GM06990 (cell line): ENCODE measurements around the gene AGPS.

ENCODE experiments used
- DNase-seq: peaks from one replicate; pipeline ENCODE4 v3.0.0-alpha.2; 2011; ENCODE audit not compliant: insufficient read length; ENCODE audit errors: extremely low read depth
- H3K27me3 ChIP-seq: replicated peaks from 2 replicates; pipeline ENCODE4 v1.6.0; 2011; ENCODE audit warnings: low read length; ENCODE audit not compliant: control insufficient read depth, insufficient read depth
- H3K36me3 ChIP-seq: 2 replicates; pipeline ENCODE4 v1.5.1; 2011; ENCODE audit warnings: low read length; ENCODE audit not compliant: control insufficient read depth, insufficient read depth
- H3K4me3 ChIP-seq: replicated peaks from 2 replicates; pipeline ENCODE4 v1.5.1; 2011; ENCODE audit warnings: low read depth, mild to moderate bottlenecking, control low read depth, low read length
- TF ChIP-seq, protein P1 (sequence below): IDR thresholded peaks from 2 replicates; pipeline ENCODE4 v1.5.1; 2011; ENCODE audit warnings: low read length, control low read depth, mild to moderate bottlenecking, inconsistent platforms; ENCODE audit not compliant: insufficient read depth, poor library complexity, severe bottlenecking

AGPS gene

DNA sequence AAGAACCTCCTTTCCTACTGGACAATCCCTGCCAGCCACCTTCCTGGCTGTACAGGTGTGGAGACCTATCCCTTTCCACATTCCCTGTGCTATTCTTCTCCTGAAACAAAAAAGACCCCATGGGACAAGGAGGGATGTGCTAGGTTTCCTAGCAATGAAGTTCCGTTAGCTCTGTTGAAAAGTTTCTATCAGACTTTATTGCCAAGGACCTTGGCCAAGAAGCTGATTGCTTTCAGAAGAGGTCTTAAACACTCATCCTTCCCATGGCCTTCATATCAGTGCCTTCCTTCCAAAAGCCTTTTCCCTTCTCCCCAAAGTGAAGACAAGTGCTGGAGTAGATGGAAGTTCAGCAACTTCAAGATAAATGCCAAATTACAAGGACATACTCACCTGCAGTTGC lies 194.8 kb downstream of the AGPS start:
- DNase-seq, result no peak
- TF ChIP-seq, protein P1, sequence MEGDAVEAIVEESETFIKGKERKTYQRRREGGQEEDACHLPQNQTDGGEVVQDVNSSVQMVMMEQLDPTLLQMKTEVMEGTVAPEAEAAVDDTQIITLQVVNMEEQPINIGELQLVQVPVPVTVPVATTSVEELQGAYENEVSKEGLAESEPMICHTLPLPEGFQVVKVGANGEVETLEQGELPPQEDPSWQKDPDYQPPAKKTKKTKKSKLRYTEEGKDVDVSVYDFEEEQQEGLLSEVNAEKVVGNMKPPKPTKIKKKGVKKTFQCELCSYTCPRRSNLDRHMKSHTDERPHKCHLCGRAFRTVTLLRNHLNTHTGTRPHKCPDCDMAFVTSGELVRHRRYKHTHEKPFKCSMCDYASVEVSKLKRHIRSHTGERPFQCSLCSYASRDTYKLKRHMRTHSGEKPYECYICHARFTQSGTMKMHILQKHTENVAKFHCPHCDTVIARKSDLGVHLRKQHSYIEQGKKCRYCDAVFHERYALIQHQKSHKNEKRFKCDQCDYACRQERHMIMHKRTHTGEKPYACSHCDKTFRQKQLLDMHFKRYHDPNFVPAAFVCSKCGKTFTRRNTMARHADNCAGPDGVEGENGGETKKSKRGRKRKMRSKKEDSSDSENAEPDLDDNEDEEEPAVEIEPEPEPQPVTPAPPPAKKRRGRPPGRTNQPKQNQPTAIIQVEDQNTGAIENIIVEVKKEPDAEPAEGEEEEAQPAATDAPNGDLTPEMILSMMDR, result no peak
- Histone ChIP-seq H3K27me3 (no peaks in the 10 kb centered on the region), H3K36me3 (no peaks in the 10 kb centered on the region), H3K4me3 (no peak overlapping the region)

DNA sequence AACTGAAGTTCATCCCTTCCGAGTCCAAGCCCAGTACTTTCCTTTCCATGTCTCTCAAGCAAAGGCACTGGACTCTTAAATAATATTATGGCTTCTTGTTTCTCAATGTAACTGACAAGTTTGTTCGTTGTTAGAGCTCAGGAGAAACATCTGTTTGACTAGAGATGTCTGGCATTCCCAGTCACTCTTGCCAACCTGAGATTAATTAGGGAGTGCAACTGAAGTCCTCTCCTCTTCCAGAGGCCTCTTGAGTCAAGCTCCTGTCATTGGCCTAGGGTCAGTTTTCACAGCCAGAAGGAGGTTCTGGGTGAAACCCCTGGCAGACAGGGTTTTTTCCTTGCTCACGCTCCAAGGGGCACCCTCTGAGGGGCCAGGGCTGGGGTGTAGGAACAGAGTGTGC lies 196.1 kb downstream of the AGPS start:
- Histone ChIP-seq H3K4me3 (no peak overlapping the region), H3K27me3 (no peaks in the 10 kb centered on the region; the same call in 1 of the 2 replicates), H3K36me3 (no peaks in the 10 kb centered on the region)
- TF ChIP-seq, protein P1, result no peak
- DNase-seq, result no peak

DNA sequence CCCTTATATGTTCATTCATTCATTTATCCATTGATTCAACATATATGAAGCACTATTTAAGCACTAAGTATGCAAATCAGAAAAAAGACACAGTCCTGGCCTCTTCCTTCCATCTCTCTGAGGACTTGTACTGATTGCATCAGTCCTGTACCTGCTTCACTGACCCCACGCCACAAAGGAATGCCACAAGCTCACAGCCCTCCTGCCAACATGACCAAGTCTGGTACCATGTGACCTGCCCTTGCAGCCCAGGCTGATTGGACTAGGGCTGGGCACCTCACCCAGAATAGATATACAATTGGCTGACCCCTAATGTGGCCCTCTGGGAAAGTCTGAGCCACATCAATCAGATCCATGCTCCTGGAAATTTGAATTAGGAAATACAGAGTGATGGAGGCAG lies 196.6 kb downstream of the AGPS start:
- Histone ChIP-seq H3K27me3 (no peaks in the 10 kb centered on the region; the same call in 1 of the 2 replicates), H3K4me3 (no peak overlapping the region), H3K36me3 (no peaks in the 10 kb centered on the region)
- no peak for DNase-seq
- TF ChIP-seq, protein P1, result no peak

DNA sequence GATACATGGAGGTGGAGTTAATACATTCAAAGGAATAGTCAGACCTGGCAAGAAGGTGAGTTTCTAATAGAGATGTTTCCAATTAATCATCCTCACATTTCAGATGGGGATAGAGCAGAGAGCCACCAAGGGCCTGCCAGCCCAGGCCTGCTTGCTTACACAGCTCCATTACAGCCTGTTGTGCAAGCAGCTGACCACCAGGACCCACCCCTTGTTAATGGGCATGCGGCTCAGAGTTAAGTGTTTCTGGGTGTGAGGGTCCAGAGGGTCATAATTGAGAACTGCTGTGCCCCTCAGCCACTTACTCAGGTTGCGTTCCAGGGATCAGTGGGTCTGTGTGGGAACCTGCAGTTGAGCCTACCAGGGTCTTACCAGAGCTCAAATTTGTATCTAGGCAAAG lies 199.8 kb downstream of the AGPS start:
- no peaks in the 10 kb centered on the region for H3K36me3 ChIP-seq
- H3K4me3 ChIP-seq, result no peak overlapping the region
- H3K27me3 ChIP-seq, result no peaks in the 10 kb centered on the region; the same call in 1 of the 2 replicates
- no peak for DNase-seq
- TF ChIP-seq, protein P1, result no peak

DNA sequence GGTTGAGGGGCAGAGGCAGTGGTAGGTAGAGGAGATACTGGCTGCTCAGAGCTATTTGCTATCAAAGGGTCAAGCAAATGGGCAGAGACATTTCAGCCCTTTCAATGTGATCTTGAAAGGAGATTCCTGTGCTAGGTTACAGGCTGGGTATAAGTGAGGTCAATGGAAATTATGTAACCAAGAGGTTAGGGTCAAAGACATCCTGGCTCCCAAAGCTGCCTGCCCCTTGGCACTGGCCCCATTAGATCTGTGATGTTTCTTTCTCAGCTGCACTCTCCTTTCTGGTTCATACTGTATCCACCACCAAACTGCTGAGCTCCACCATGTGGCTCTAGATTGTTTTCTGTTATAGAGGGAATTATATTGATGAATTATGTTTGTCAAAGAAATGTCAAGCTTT lies 200.4 kb downstream of the AGPS start:
- Histone ChIP-seq H3K4me3 (no peak overlapping the region), H3K36me3 (no peaks in the 10 kb centered on the region), H3K27me3 (no peaks in the 10 kb centered on the region; the same call in 1 of the 2 replicates)
- TF ChIP-seq, protein P1, result no peak
- no peak for DNase-seq

DNA sequence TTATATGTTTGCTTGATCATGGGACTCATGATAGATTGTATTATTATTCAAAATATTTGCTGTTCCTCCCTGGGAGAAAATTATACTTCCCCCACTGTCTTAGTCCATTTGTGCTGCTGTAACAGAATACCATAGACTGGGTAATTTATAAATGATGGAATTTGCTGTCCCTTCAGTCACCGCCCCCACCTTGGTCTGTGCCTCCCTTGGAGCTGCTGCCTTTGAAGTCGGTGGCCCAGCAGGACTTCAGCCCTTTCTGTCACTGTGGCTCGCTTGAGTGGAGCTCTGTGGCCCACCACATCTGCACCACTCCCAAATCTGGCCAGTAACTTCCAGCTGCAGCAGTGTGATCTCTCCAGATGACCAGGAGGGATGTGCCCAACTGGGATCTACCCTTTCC lies 200.8 kb downstream of the AGPS start:
- DNase-seq, result no peak
- TF ChIP-seq, protein P1, result no peak
- H3K4me3 ChIP-seq, result no peak overlapping the region
- no peaks in the 10 kb centered on the region for H3K36me3 ChIP-seq
- no peaks in the 10 kb centered on the region; the same call in 1 of the 2 replicates for H3K27me3 ChIP-seq
